Caco-2 (cell line): ENCODE results near the gene RBPMS2. TPM values are rescaled to one million over a fixed set of nuclear protein-coding genes. Genes with fewer than 3 reads are reported as not detected.

Experiments
- BruUV-seq: library from RNA; stranded (reverse); fragments of 400-500 nt; replicated peaks from 2 replicates; lab custom pipeline; 2021; lab: Mats Ljungman, UMichigan
- CTCF ChIA-PET: fragments of 300-600 bp; sonication (Branson Sonifier 250); formaldehyde crosslinking; loops from one replicate; lab custom pipeline; 2022; ENCODE audit warnings: antibody characterized with exemption; lab: Charles Lee
- POLR2A ChIA-PET: fragments of 300-600 bp; sonication (Branson Sonifier 250); formaldehyde crosslinking; loops from one replicate; lab custom pipeline; 2022; ENCODE audit warnings: antibody characterized with exemption; lab: Charles Lee
- DNase-seq, 2 experiments: peaks; one replicate each; pipeline versions ENCODE4 v3.0.0 to v3.0.0-alpha.2; 2020 to 2022
- H3K27me3 ChIP-seq: replicated peaks from 2 replicates; pipeline ENCODE4 v1.6.0; 2011; ENCODE audit warnings: low read length; ENCODE audit not compliant: control insufficient read depth, insufficient read depth
- H3K36me3 ChIP-seq: 2 replicates; pipeline ENCODE4 v1.5.1; 2011; ENCODE audit warnings: low read length; ENCODE audit not compliant: control insufficient read depth, insufficient read depth
- H3K4me1 ChIP-seq: fragments of 250-450 bp; sonication (Bioruptor Pico); 2 replicates; pipeline ENCODE4 v1.5.1; 2020; ENCODE audit warnings: mild to moderate bottlenecking
- H3K4me3 ChIP-seq: 2 replicates; pipeline ENCODE4 v1.5.1; 2011; ENCODE audit warnings: low read depth, mild to moderate bottlenecking, control low read depth, low read length
- H3K9me3 ChIP-seq: fragments of 250-450 bp; sonication (Bioruptor Pico); 2 replicates; pipeline ENCODE4 v1.5.1; 2020; ENCODE audit warnings: mild to moderate bottlenecking, moderate library complexity
- H3K27ac Mint-ChIP-seq: one replicate; pipeline ENCODE4 v1.8.0; 2022; ENCODE audit warnings: mixed read lengths; ENCODE audit not compliant: unreplicated experiment
- H3K27me3 Mint-ChIP-seq: one replicate; pipeline ENCODE4 v1.8.0; 2022; ENCODE audit warnings: mixed read lengths; ENCODE audit not compliant: insufficient read depth, unreplicated experiment
- H3K36me3 Mint-ChIP-seq: one replicate; pipeline ENCODE4 v1.8.0; 2022; ENCODE audit warnings: mild to moderate bottlenecking, mixed read lengths; ENCODE audit not compliant: insufficient read depth, unreplicated experiment
- H3K4me1 Mint-ChIP-seq: one replicate; pipeline ENCODE4 v1.8.0; 2022; ENCODE audit warnings: low read depth, mixed read lengths; ENCODE audit not compliant: unreplicated experiment
- H3K4me3 Mint-ChIP-seq: one replicate; pipeline ENCODE4 v1.8.0; 2022; ENCODE audit warnings: mild to moderate bottlenecking, moderate library complexity, mixed read lengths; ENCODE audit not compliant: unreplicated experiment
- H3K9me3 Mint-ChIP-seq: one replicate; pipeline ENCODE4 v1.8.0; 2022; ENCODE audit warnings: mixed read lengths; ENCODE audit not compliant: unreplicated experiment
- intact Hi-C: fragments of 100-400 bp; cut with micrococcal nuclease; formaldehyde crosslinking; loops from one replicate; pipeline ENCODE4 v1.10.0; 2022; ENCODE audit not compliant: unreplicated experiment
- total RNA-seq: library from RNA; stranded (reverse); gene quantifications from 2 replicates; pipeline ENCODE4 v1.2.3, GENCODE V29; 2022
- TF ChIP-seq, protein P1 (sequence below), 2 experiments: fragments of 200-600 bp in 1 of 2; IDR thresholded peaks; 1 replicate in 1 of 2; 2 replicates in 1 of 2; pipeline versions ENCODE4 v1.5.1 to v1.8.0; 2011 to 2022; ENCODE audit warnings: antibody characterized with exemption in 1 of 2, control low read depth in 1 of 2, inconsistent platforms in 1 of 2, low read depth in 1 of 2, low read length in 1 of 2, mild to moderate bottlenecking in 1 of 2, moderate library complexity in 1 of 2; ENCODE audit not compliant: insufficient read depth in 1 of 2, severe bottlenecking in 1 of 2, unreplicated experiment in 1 of 2

RBPMS2 gene
- total RNA-seq, 1 experiment from 2014 or later: 9.3 TPM

DNA sequence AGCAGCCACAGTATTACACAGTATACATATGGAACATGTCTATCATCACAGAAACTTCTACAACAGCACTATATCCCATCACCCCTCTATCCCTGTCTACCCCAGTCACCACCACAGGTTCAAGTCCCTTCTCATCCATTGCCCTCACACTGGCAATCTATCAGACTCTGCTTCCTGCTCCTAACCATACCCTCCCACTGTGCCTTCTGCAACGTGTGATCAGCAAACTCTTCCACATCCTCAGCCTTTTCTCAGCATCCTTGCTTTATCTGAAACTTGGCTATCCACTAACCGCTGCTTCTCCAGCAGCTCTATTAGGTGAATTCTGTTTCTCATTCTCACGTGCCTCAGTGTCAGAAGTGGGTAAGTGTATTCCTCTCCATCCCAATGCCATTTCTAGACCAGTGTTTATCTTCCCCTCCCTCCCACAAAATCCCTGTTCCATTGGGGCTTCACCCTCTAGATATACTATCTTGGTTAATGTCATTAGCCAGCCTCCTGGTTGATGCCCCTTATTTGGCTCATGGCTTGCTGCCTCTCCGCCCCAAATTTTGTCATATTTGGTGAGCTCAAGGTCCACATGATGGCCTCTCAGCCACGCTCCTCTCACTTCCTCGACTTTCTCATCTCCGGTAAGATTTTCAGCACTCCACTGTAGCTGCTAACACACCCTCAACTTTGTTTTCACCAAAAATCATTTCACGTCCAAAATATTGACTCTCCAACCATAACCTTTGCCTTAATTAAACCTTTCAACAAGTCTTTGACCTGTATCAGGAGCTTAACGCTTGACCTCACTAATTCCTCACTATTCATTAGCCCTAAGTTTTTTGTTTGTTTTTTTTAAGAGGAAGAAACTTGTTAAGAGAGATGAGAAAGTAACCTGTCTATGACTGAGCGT, 69.1 kb downstream of the RBPMS2 start:
- Histone ChIP-seq H3K4me1 (peaks cover 6% of the 10 kb centered on the region), H3K4me3 (no peak overlapping the region), H3K36me3 (no peaks in the 10 kb centered on the region), H3K27me3 (no peaks in the 10 kb centered on the region), H3K9me3 (no peaks in the 10 kb centered on the region)
- peaks cover 4% of the 10 kb centered on the region for H3K36me3 Mint-ChIP-seq
- H3K27me3 Mint-ChIP-seq: no peaks in the 10 kb centered on the region
- no peak overlapping the region for H3K4me3 Mint-ChIP-seq
- intact Hi-C loops: no loop called here
- TF ChIP-seq, protein P1, sequence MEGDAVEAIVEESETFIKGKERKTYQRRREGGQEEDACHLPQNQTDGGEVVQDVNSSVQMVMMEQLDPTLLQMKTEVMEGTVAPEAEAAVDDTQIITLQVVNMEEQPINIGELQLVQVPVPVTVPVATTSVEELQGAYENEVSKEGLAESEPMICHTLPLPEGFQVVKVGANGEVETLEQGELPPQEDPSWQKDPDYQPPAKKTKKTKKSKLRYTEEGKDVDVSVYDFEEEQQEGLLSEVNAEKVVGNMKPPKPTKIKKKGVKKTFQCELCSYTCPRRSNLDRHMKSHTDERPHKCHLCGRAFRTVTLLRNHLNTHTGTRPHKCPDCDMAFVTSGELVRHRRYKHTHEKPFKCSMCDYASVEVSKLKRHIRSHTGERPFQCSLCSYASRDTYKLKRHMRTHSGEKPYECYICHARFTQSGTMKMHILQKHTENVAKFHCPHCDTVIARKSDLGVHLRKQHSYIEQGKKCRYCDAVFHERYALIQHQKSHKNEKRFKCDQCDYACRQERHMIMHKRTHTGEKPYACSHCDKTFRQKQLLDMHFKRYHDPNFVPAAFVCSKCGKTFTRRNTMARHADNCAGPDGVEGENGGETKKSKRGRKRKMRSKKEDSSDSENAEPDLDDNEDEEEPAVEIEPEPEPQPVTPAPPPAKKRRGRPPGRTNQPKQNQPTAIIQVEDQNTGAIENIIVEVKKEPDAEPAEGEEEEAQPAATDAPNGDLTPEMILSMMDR (IDR thresholded peaks at IDR 0.05; ENCODE audit: insufficient read depth in 1 of 2, low read depth in 1 of 2, low read length in 1 of 2, severe bottlenecking in 1 of 2, unreplicated experiment in 1 of 2): no peak
- H3K9me3 Mint-ChIP-seq: no peaks in the 10 kb centered on the region
- no peak overlapping the region for H3K27ac Mint-ChIP-seq
- DNase-seq: no peak
- ChIA-PET POLR2A (no interaction called here), CTCF (no interaction called here)
- peaks cover 17% of the 10 kb centered on the region for H3K4me1 Mint-ChIP-seq
- no TSS peak for BruUV-seq

DNA sequence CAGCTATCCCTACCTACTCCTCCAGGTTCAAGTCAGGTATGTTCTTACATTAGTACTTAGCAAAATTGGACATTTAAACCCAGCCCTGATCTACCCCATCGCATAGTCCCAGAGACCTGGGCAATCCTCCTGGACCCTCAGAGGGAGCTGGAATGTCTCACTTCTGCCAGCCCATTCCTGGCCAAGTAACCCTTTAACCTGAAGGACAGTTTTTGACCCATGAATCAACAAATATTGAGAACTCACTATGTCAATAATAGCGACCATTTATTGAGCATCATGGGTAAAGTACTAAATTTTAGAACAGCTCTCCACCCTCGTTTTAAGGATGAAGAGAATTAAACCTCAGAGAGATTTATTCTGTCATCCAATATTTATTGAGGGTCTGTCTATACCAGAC, 70.4 kb downstream of the RBPMS2 start:
- Mint-ChIP-seq H3K36me3 (peaks cover 12% of the 10 kb centered on the region), H3K27ac (no peak overlapping the region), H3K9me3 (no peaks in the 10 kb centered on the region), H3K27me3 (no peaks in the 10 kb centered on the region), H3K4me1 (peaks cover 27% of the 10 kb centered on the region), H3K4me3 (no peak overlapping the region)
- DNase-seq: no peak
- Histone ChIP-seq H3K4me3 (no peak overlapping the region), H3K4me1 (peaks cover 8% of the 10 kb centered on the region), H3K9me3 (no peaks in the 10 kb centered on the region), H3K36me3 (no peaks in the 10 kb centered on the region; the same call in 1 of the 2 replicates), H3K27me3 (no peaks in the 10 kb centered on the region)
- ChIA-PET POLR2A (interaction anchor here (0.7 kb wide), 2 partner anchors 19 to 255 kb away, joined by 3 to 5 read pairs; no protein-coding TSS in a partner anchor), CTCF (interaction anchor here (0.6 kb wide), 1 partner anchor 620 kb away, joined by 3 read pairs; no protein-coding TSS in a partner anchor)
- BruUV-seq: no TSS peak
- TF ChIP-seq, protein P1 (IDR thresholded peaks at IDR 0.05; ENCODE audit: insufficient read depth in 1 of 2, low read depth in 1 of 2, low read length in 1 of 2, severe bottlenecking in 1 of 2, unreplicated experiment in 1 of 2): no peak
- intact Hi-C loops: no loop called here

DNA sequence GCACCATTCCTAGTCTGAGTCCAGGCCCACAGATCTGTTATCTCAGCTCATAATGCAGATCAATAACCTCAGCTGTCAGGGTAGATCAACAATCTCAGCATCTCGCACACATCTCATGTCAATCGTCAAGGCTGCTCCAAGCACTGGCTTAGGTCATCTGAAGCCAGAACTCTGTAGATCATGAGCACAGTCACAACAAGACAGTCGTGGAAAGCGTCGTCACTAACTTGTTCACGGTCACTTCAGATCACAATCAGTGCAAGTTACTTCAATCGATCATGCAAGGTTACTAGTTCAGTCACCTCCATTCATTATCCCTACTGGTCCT, 71.8 kb downstream of the RBPMS2 start:
- Mint-ChIP-seq H3K4me3 (peak overlapping the region; percentile 87), H3K9me3 (no peaks in the 10 kb centered on the region), H3K27me3 (no peaks in the 10 kb centered on the region), H3K4me1 (peaks cover 27% of the 10 kb centered on the region), H3K36me3 (peaks cover 12% of the 10 kb centered on the region), H3K27ac (peak overlapping the region; percentile 89)
- TF ChIP-seq, protein P1 (IDR thresholded peaks at IDR 0.05; ENCODE audit: insufficient read depth in 1 of 2, low read depth in 1 of 2, low read length in 1 of 2, severe bottlenecking in 1 of 2, unreplicated experiment in 1 of 2): no peak
- DNase-seq: no peak
- H3K27me3 ChIP-seq: no peaks in the 10 kb centered on the region
- peak overlapping the region; percentile 46 for H3K4me3 ChIP-seq
- ChIA-PET CTCF (no interaction called here), POLR2A (no interaction called here)
- no peaks in the 10 kb centered on the region for H3K9me3 ChIP-seq
- H3K4me1 ChIP-seq: peaks cover 15% of the 10 kb centered on the region
- TSS peak; percentile 87 for BruUV-seq
- intact Hi-C loops: no loop called here
- no peaks in the 10 kb centered on the region; the same call in 1 of the 2 replicates for H3K36me3 ChIP-seq
